H1 (cell line): ENCODE data around the gene SFMBT2. TPM values are rescaled to one million over a fixed set of nuclear protein-coding genes. Genes with fewer than 3 reads are reported as not detected.

Experiments
- CTCF ChIA-PET: fragments of 300-600 bp; sonication (Branson Sonifier 250); formaldehyde crosslinking; loops from one replicate; lab custom pipeline; 2021; ENCODE audit not compliant: partially characterized antibody; lab: Charles Lee
- POLR2A ChIA-PET: fragments of 300-600 bp; sonication (Branson Sonifier 250); formaldehyde crosslinking; loops from one replicate; lab custom pipeline; 2021; ENCODE audit warnings: inconsistent platforms; ENCODE audit not compliant: partially characterized antibody; lab: Charles Lee
- DNase-seq, 2 experiments: peaks; one replicate each; pipeline versions ENCODE4 v3.0.0 to v3.0.0-alpha.2; 2010 to 2022; ENCODE audit warnings: low spot score in 2 of 2, low read depth in 1 of 2, mixed read lengths in 1 of 2
- FAIRE-seq: peaks from 2 replicates; lab custom pipeline; 2011; peaks lifted over from hg19 to GRCh38; lab: Jason Lieb, UNC
- H2AFZ ChIP-seq: 2 replicates; pipeline ENCODE4 v1.8.1; 2012; ENCODE audit warnings: low read length, inconsistent platforms
- H2AK5ac ChIP-seq: 2 replicates; pipeline ENCODE4 v1.6.1; 2013; ENCODE audit warnings: low read depth, low read length
- H2BK120ac ChIP-seq: replicated peaks from 2 replicates; pipeline ENCODE3; 2013; ENCODE audit warnings: low read depth, low read length, inconsistent platforms
- H2BK12ac ChIP-seq: 2 replicates; pipeline ENCODE4 v1.6.1; 2013; ENCODE audit warnings: low read depth, low read length
- H2BK15ac ChIP-seq: 2 replicates; pipeline ENCODE4 v1.6.1; 2013; ENCODE audit warnings: low read length
- H2BK20ac ChIP-seq: 2 replicates; pipeline ENCODE4 v1.6.1; 2013; ENCODE audit warnings: low read length
- H2BK5ac ChIP-seq: 2 replicates; pipeline ENCODE4 v1.6.1; 2013; ENCODE audit warnings: low read depth, low read length
- H3K14ac ChIP-seq: 2 replicates; pipeline ENCODE4 v1.6.1; 2013; ENCODE audit warnings: inconsistent platforms; ENCODE audit not compliant: insufficient read length
- H3K18ac ChIP-seq: 2 replicates; pipeline ENCODE4 v1.6.1; 2013; ENCODE audit warnings: low read length; ENCODE audit errors: extremely low read depth
- H3K23ac ChIP-seq: 2 replicates; pipeline ENCODE4 v1.6.1; 2013; ENCODE audit warnings: inconsistent platforms; ENCODE audit not compliant: insufficient read length
- H3K23me2 ChIP-seq: 2 replicates; pipeline ENCODE4 v1.6.1; 2013; ENCODE audit warnings: low read depth, low read length
- H3K27ac ChIP-seq: 2 replicates; pipeline ENCODE4 v1.6.1; 2011; ENCODE audit warnings: low read depth, low read length, inconsistent platforms
- H3K27me3 ChIP-seq, 4 experiments: replicated peaks in 1 of 4; 1 replicate in 1 of 4; 2 replicates in 3 of 4; pipeline versions ENCODE4 v1.6.1 to v1.8.1; 2011 to 2013; ENCODE audit warnings: low read length in 3 of 4, mild to moderate bottlenecking in 3 of 4, inconsistent platforms in 2 of 4, mixed read lengths in 2 of 4, moderate library complexity in 1 of 4; ENCODE audit not compliant: control insufficient read depth in 3 of 4, insufficient read depth in 3 of 4; ENCODE audit errors: extremely low read depth in 1 of 4
- H3K36me3 ChIP-seq, 4 experiments: 2 replicates each; pipeline versions ENCODE4 v1.6.1 to v1.8.1; 2011 to 2013; ENCODE audit warnings: mild to moderate bottlenecking in 4 of 4, low read length in 3 of 4, moderate library complexity in 2 of 4, control low read depth in 1 of 4, inconsistent platforms in 1 of 4; ENCODE audit not compliant: insufficient read depth in 4 of 4, control insufficient read depth in 2 of 4
- H3K4ac ChIP-seq: replicated peaks from 2 replicates; pipeline ENCODE3; 2013; ENCODE audit warnings: low read length, low read depth, mixed read lengths, inconsistent platforms; ENCODE audit not compliant: insufficient read length
- H3K4me1 ChIP-seq, 4 experiments: replicated peaks in 1 of 4; 1 replicate in 1 of 4; 2 replicates in 3 of 4; pipeline versions ENCODE4 v1.6.1 to v1.8.1; 2011 to 2013; ENCODE audit warnings: low read length in 3 of 4, inconsistent platforms in 2 of 4, mixed read lengths in 1 of 4; ENCODE audit not compliant: insufficient read depth in 4 of 4, control insufficient read depth in 3 of 4
- H3K4me2 ChIP-seq, 2 experiments: 2 replicates each; pipeline versions ENCODE4 v1.6.1 to v1.8.1; 2011 to 2013; ENCODE audit warnings: low read depth in 2 of 2, low read length in 2 of 2, control low read depth in 1 of 2, inconsistent platforms in 1 of 2, mild to moderate bottlenecking in 1 of 2; ENCODE audit not compliant: insufficient read depth in 1 of 2
- H3K4me3 ChIP-seq, 4 experiments: fragments of 200-600, 300-600 bp in 1 of 4; sonication (generic), shearing (Covaris generic), sonication (Bioruptor Twin) in 1 of 4; 2 replicates each; pipeline versions ENCODE4 v1.5.1 to v1.8.1; 2011 to 2016; ENCODE audit warnings: low read length in 4 of 4, low read depth in 3 of 4, control low read depth in 2 of 4, inconsistent platforms in 2 of 4, mild to moderate bottlenecking in 2 of 4, mixed read lengths in 1 of 4, moderate library complexity in 1 of 4; ENCODE audit not compliant: insufficient read depth in 2 of 4; ENCODE audit errors: extremely low read depth in 1 of 4
- H3K56ac ChIP-seq: replicated peaks from 2 replicates; pipeline ENCODE3; 2013; ENCODE audit warnings: low read depth, mild to moderate bottlenecking, mixed read lengths, low read length, inconsistent platforms; ENCODE audit not compliant: insufficient read length
- H3K79me1 ChIP-seq: 2 replicates; pipeline ENCODE4 v1.6.1; 2013; ENCODE audit warnings: low read depth, low read length, control low read depth
- H3K79me2 ChIP-seq, 2 experiments: 2 replicates each; pipeline versions ENCODE4 v1.6.1 to v1.8.1; 2012 to 2013; ENCODE audit warnings: low read length in 2 of 2, mild to moderate bottlenecking in 2 of 2, inconsistent platforms in 1 of 2; ENCODE audit not compliant: insufficient read depth in 2 of 2, control insufficient read depth in 1 of 2
- H3K9ac ChIP-seq, 4 experiments: replicated peaks in 1 of 4; 1 replicate in 1 of 4; 2 replicates in 3 of 4; pipeline versions ENCODE4 v1.6.1 to v1.8.1; 2011 to 2013; ENCODE audit warnings: low read depth in 3 of 4, low read length in 3 of 4, control low read depth in 2 of 4, mild to moderate bottlenecking in 2 of 4, moderate library complexity in 2 of 4, inconsistent platforms in 1 of 4; ENCODE audit errors: extremely low read depth in 1 of 4
- H3K9me3 ChIP-seq, 2 experiments: 2 replicates each; pipeline versions ENCODE4 v1.6.1 to v1.8.1; 2012 to 2013; ENCODE audit warnings: mild to moderate bottlenecking in 2 of 2, moderate library complexity in 2 of 2, control low read depth in 1 of 2, inconsistent platforms in 1 of 2, low read depth in 1 of 2, low read length in 1 of 2, mixed read lengths in 1 of 2; ENCODE audit not compliant: insufficient read depth in 2 of 2
- H4K20me1 ChIP-seq, 2 experiments: replicated peaks in 1 of 2; 2 replicates each; pipeline versions ENCODE3 to v1.8.1; 2011 to 2013; ENCODE audit warnings: inconsistent platforms in 2 of 2, low read length in 2 of 2, mild to moderate bottlenecking in 1 of 2; ENCODE audit not compliant: insufficient read depth in 2 of 2, control insufficient read depth in 1 of 2
- H4K5ac ChIP-seq: 2 replicates; pipeline ENCODE4 v1.6.1; 2013; ENCODE audit warnings: low read length, low read depth, mixed read lengths, inconsistent platforms; ENCODE audit not compliant: insufficient read length
- H4K8ac ChIP-seq: 2 replicates; pipeline ENCODE4 v1.8.0; 2013; ENCODE audit warnings: mild to moderate bottlenecking, moderate library complexity, low read length, inconsistent platforms; ENCODE audit not compliant: insufficient read depth; ENCODE audit errors: extremely low read depth
- H4K91ac ChIP-seq: replicated peaks from 2 replicates; pipeline ENCODE3; 2013; ENCODE audit warnings: low read length, mixed read lengths, inconsistent platforms; ENCODE audit not compliant: insufficient read length
- ASH2L ChIP-seq: fragments of 200-600, 300-600 bp; sonication (generic); IDR thresholded peaks from one replicate; pipeline ENCODE4 v1.7.1; 2017; ENCODE audit warnings: low read length
- ATF3 ChIP-seq: IDR thresholded peaks from 2 replicates; pipeline ENCODE4 v1.6.1; 2011; ENCODE audit warnings: low read depth, mild to moderate bottlenecking, low read length; ENCODE audit not compliant: insufficient read depth
- CBX5 ChIP-seq: fragments of 300-800, 300-1000 bp; sonication (generic); IDR thresholded peaks from 2 replicates; pipeline ENCODE4 v1.7.1; 2016; ENCODE audit warnings: antibody characterized with exemption, low read length, low read depth
- CEBPB ChIP-seq: IDR thresholded peaks from 2 replicates; pipeline ENCODE4 v1.6.1; 2012; ENCODE audit warnings: low read depth, low read length
- KDM4A ChIP-seq: IDR thresholded peaks from one replicate; pipeline ENCODE4 v1.7.1; 2012; ENCODE audit warnings: low read depth, mild to moderate bottlenecking, moderate library complexity, low read length, inconsistent platforms; ENCODE audit not compliant: severe bottlenecking
- MAX ChIP-seq: IDR thresholded peaks from 2 replicates; pipeline ENCODE4 v1.6.1; 2012; ENCODE audit warnings: inconsistent platforms
- NRF1 ChIP-seq: IDR thresholded peaks from 2 replicates; pipeline ENCODE4 v1.6.1; 2011; ENCODE audit warnings: mild to moderate bottlenecking, low read depth, low read length, improper control_type of control experiment
- RFX5 ChIP-seq: IDR thresholded peaks from 2 replicates; pipeline ENCODE4 v1.6.1; 2011; ENCODE audit warnings: low read depth, low read length, improper control_type of control experiment, borderline replicate concordance
- RXRA ChIP-seq: IDR thresholded peaks from 2 replicates; pipeline ENCODE4 v1.6.1; 2011; ENCODE audit warnings: low read depth, mild to moderate bottlenecking, low read length, moderate library complexity; ENCODE audit not compliant: insufficient read depth
- SIN3A ChIP-seq, 2 experiments: IDR thresholded peaks in 1 of 2; conservative IDR thresholded peaks in 1 of 2; 2 replicates each; pipeline ENCODE4 v1.6.1; 2011 to 2012; ENCODE audit warnings: low read length in 2 of 2, improper control_type of control experiment in 1 of 2, low read depth in 1 of 2, mild to moderate bottlenecking in 1 of 2
- SP2 ChIP-seq: IDR thresholded peaks from 2 replicates; pipeline ENCODE4 v1.6.1; 2012; ENCODE audit warnings: mild to moderate bottlenecking, low read length, inconsistent platforms
- SUZ12 ChIP-seq: fragments of 200-600 bp; sonication (generic); IDR thresholded peaks from 2 replicates; pipeline ENCODE4 v1.6.1; 2012; ENCODE audit warnings: mild to moderate bottlenecking, inconsistent platforms, low read length, moderate library complexity, mixed read lengths
- WGBS, 2 experiments: shearing (Covaris generic) in 1 of 2; methylation state at CpG; one replicate each; pipeline versions ENCODE4 v1.1.6 to v1.1.7; 2013 to 2015; ENCODE audit warnings: low lambda C conversion rate in 2 of 2, mixed read lengths in 2 of 2, inconsistent platforms in 1 of 2, low coverage in 1 of 2, missing lambda C conversion rate in 1 of 2; ENCODE audit not compliant: insufficient replicate concordance in 2 of 2, insufficient coverage in 1 of 2, insufficient read length in 1 of 2; ENCODE audit errors: extremely low coverage in 1 of 2, missing lambda C conversion rate in 1 of 2; 5-methylcytosine and 5-hydroxymethylcytosine counted together
- polyA plus RNA-seq, 7 experiments: library from polyadenylated mRNA; depleted of rRNA in 3 of 7; stranded (reverse) in 5 of 7; unstranded in 2 of 7; fragments of >200 nt in 5 of 7; fragments of 200-250 nt in 2 of 7; gene quantifications; 1 replicate in 5 of 7; 2 replicates in 1 of 7; 4 replicates in 1 of 7; pipeline versions ENCODE4 v1.2.1 to v1.2.3, GENCODE V29; 2011 to 2013; ENCODE audit warnings: missing spikeins in 2 of 7, mixed read lengths in 2 of 7
- total RNA-seq: library from RNA; stranded (reverse); fragmentation: NEBNext Ultra II Directional; extraction: Animal tissue kit (Norgen Biotek cat#: 25700); gene quantifications from 2 replicates; pipeline ENCODE4 v1.2.1, GENCODE V29; 2021

SFMBT2 gene
- total and polyA plus RNA-seq, 2 of the 8 experiments (the other 6 are each of a cell fraction or from before 2014, with no cell fraction given): 2.9 to 11.0 TPM

- Histone ChIP-seq H3K9me3 (peaks cover 0 to 7% of the 10 kb centered on the region in 2 experiments; a peak in 2 of 4 replicates), H3K9ac (no peak overlapping the region), H3K14ac (no peak overlapping the region), H3K18ac (no peak overlapping the region), H4K8ac (no peak overlapping the region), H3K79me2 (peaks cover 0 to 10% of the 10 kb centered on the region in 2 experiments; a peak in 2 of 4 replicates), H4K20me1 (no peaks in the 10 kb centered on the region), H2BK120ac (no peak overlapping the region), H2AK5ac (no peak overlapping the region), H2BK12ac (no peak overlapping the region), H3K56ac (no peak overlapping the region), H2AFZ (no peak overlapping the region), H2BK5ac (no peak overlapping the region), H4K5ac (no peak overlapping the region), H3K23ac (no peak overlapping the region), H3K4me1 (no peaks in the 10 kb centered on the region), H3K4me3 (no peak overlapping the region), H3K27ac (no peak overlapping the region), H3K27me3 (no peaks in the 10 kb centered on the region), H3K36me3 (no peaks in the 10 kb centered on the region), H3K4me2 (no peak overlapping the region), H4K91ac (no peak overlapping the region), H2BK15ac (no peak overlapping the region), H3K79me1 (no peaks in the 10 kb centered on the region; the same call in 1 of the 2 replicates), H2BK20ac (no peak overlapping the region), H3K23me2 (no peaks in the 10 kb centered on the region), H3K4ac (no peak overlapping the region)
- no peak for DNase-seq
- ChIA-PET POLR2A (no interaction called here), CTCF (no interaction called here)
- 86% methylated on average over 4 of the region's 4 CpGs; no CpG with 5 or more reads in 1 of the 2 experiments for WGBS, 2 experiments
- TF ChIP-seq RXRA (no peak), ATF3 (no peak), CEBPB (no peak), ASH2L (no peak), SUZ12 (no peak), NRF1 (no peak), KDM4A (no peak), RFX5 (no peak), SIN3A (conservative IDR thresholded peaks at IDR 0.05 in 1 of 2, IDR thresholded peaks at IDR 0.05 in 1 of 2; ENCODE audit: low read depth in 1 of 2, low read length in 2 of 2) (no peak), SP2 (no peak), CBX5 (no peak), MAX (no peak)
- no peak for FAIRE-seq
Measured at GRCh38 chr10:7317786-7318446, 92.9 kb downstream of the SFMBT2 start.
